Liver (tissue), 3 donors: ENCODE measurements around the gene CFAP157.

Experiments used
- CTCF ChIP-seq: fragments of 150-350 bp; IDR thresholded peaks from 2 replicates; pipeline ENCODE4 v1.5.1; 2017; ENCODE audit warnings: improper control_type of control experiment, low read depth, low read length; ENCODE audit not compliant: missing input control
- EGR1 ChIP-seq, 2 donors: IDR thresholded peaks; 2 replicates each; pipeline ENCODE4 v1.6.1; 2016 to 2018; ENCODE audit warnings: antibody characterized with exemption in 2 of 2, low read depth in 2 of 2
- GABPA ChIP-seq, 2 donors: IDR thresholded peaks in 1 of 2; conservative IDR thresholded peaks in 1 of 2; 2 replicates each; pipeline ENCODE4 v1.6.1; 2016; ENCODE audit warnings: antibody characterized with exemption in 2 of 2, mild to moderate bottlenecking in 1 of 2, moderate library complexity in 1 of 2
- HNF4G ChIP-seq: IDR thresholded peaks from 2 replicates; pipeline ENCODE4 v1.6.1; 2016; ENCODE audit warnings: antibody characterized with exemption
- RAD21 ChIP-seq, 2 donors: IDR thresholded peaks; 2 replicates each; pipeline ENCODE4 v1.6.1; 2016; ENCODE audit warnings: antibody characterized with exemption in 2 of 2, mild to moderate bottlenecking in 2 of 2
- REST ChIP-seq: IDR thresholded peaks from 2 replicates; pipeline ENCODE4 v1.6.1; 2016; ENCODE audit warnings: antibody characterized with exemption, mild to moderate bottlenecking
- RXRA ChIP-seq, 2 donors: IDR thresholded peaks; 2 replicates each; pipeline ENCODE4 v1.6.1; 2017 to 2018; ENCODE audit warnings: antibody characterized with exemption in 2 of 2, mild to moderate bottlenecking in 1 of 2
- SP1 ChIP-seq: IDR thresholded peaks from 2 replicates; pipeline ENCODE4 v1.6.1; 2018; ENCODE audit warnings: antibody characterized with exemption, mild to moderate bottlenecking
- TAF1 ChIP-seq: conservative IDR thresholded peaks from 2 replicates; pipeline ENCODE4 v1.6.1; 2016; ENCODE audit warnings: antibody characterized with exemption, mild to moderate bottlenecking
- YY1 ChIP-seq: IDR thresholded peaks from 2 replicates; pipeline ENCODE4 v1.6.1; 2016; ENCODE audit warnings: antibody characterized with exemption, mild to moderate bottlenecking
- TF ChIP-seq, protein P1 (sequence below): IDR thresholded peaks from 2 replicates; pipeline ENCODE4 v1.6.1; 2016; ENCODE audit warnings: antibody characterized with exemption
- donor health status: healthy.
- donor health status: healthy.

GRCh38 chr9:127731938-127732337, 25.1 kb downstream of the CFAP157 start:
- TF ChIP-seq CTCF (no peak), REST (no peak), EGR1 (IDR thresholded peaks at IDR 0.05; ENCODE audit: low read depth in 2 of 2) (no peak), RAD21 (IDR thresholded peaks at IDR 0.05) (no peak), SP1 (no peak), TAF1 (no peak), GABPA (IDR thresholded peaks at IDR 0.05 in 1 of 2, conservative IDR thresholded peaks at IDR 0.05 in 1 of 2) (no peak), RXRA (IDR thresholded peaks at IDR 0.05) (no peak), YY1 (no peak), HNF4G (no peak)
- TF ChIP-seq, protein P1, sequence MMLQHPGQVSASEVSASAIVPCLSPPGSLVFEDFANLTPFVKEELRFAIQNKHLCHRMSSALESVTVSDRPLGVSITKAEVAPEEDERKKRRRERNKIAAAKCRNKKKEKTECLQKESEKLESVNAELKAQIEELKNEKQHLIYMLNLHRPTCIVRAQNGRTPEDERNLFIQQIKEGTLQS, result no peak
